HG03060 (cell line): Measurements from ENCODE around the gene GTF2F2.
"Not testable (repeated sequence)": the region's sequence is repeated elsewhere in the genome, so short reads cannot be mapped to it uniquely, and the experiment has no call there.

ENCODE experiments used
- ATAC-seq: cut with Tn5 transposase; IDR thresholded peaks from one replicate; pipeline ENCODE4 v1.9.1; 2021; ENCODE audit warnings: low read depth, moderate number of reproducible peaks; ENCODE audit not compliant: unreplicated experiment

Gene GTF2F2

GRCh38 chr13:45178349-45179162, 58.2 kb downstream of the GTF2F2 start:
- ATAC-seq: no peak

- no peak for ATAC-seq
Observed at GRCh38 chr13:45179428-45179827, 59.1 kb downstream of the GTF2F2 start.

- ATAC-seq: no peak
Observed at GRCh38 chr13:45180303-45180702, 60.0 kb downstream of the GTF2F2 start.

- no peak for ATAC-seq
Observed at GRCh38 chr13:45180713-45181601, 60.6 kb downstream of the GTF2F2 start.

- ATAC-seq: no peak
Observed at GRCh38 chr13:45184693-45185092, 64.4 kb downstream of the GTF2F2 start.

- no peak for ATAC-seq
Observed at GRCh38 chr13:45185286-45185685, 65.0 kb downstream of the GTF2F2 start.

- not testable (repeated sequence) for ATAC-seq
Observed at GRCh38 chr13:45189077-45189476, 68.8 kb downstream of the GTF2F2 start.

- ATAC-seq: not testable (repeated sequence)
Observed at GRCh38 chr13:45189511-45189910, 69.2 kb downstream of the GTF2F2 start.

GRCh38 chr13:45191874-45192273, 71.6 kb downstream of the GTF2F2 start:
- ATAC-seq: no peak

- ATAC-seq: no peak
Observed at GRCh38 chr13:45194081-45194939, 74.0 kb downstream of the GTF2F2 start.

GRCh38 chr13:45195421-45195820, 75.1 kb downstream of the GTF2F2 start:
- no peak for ATAC-seq

GRCh38 chr13:45196096-45196495, 75.8 kb downstream of the GTF2F2 start:
- ATAC-seq: no peak

GRCh38 chr13:45196622-45197021, 76.3 kb downstream of the GTF2F2 start:
- ATAC-seq: no peak

- no peak for ATAC-seq
Observed at GRCh38 chr13:45198041-45198440, 77.7 kb downstream of the GTF2F2 start.

GRCh38 chr13:45198924-45199323, 78.6 kb downstream of the GTF2F2 start:
- ATAC-seq: no peak

- ATAC-seq: no peak
Observed at GRCh38 chr13:45199711-45200110, 79.4 kb downstream of the GTF2F2 start.

GRCh38 chr13:45200701-45201232, 80.5 kb downstream of the GTF2F2 start, which contains the start of gene KCTD4:
KCTD4 (minus strand) TSS chr13:45201045; CDS start chr13:45194567, 6,478 bp downstream.
- no peak for ATAC-seq

- no peak for ATAC-seq
Observed at GRCh38 chr13:45205124-45205523, 84.8 kb downstream of the GTF2F2 start.

GRCh38 chr13:45206340-45206739, 86.0 kb downstream of the GTF2F2 start:
- no peak for ATAC-seq

GRCh38 chr13:45207319-45207718, 87.0 kb downstream of the GTF2F2 start:
- no peak for ATAC-seq
